NCI-H345 treated with DMSO at 0.1 percent for 48 hours (cell line): Measurements from ENCODE around the gene ATPAF1.
A peak's percentile ranks its signal among the peaks of the same experiment; 100 is the strongest.

Experiments used
- DNase-seq: peaks from one replicate; lab custom pipeline; 2025; ENCODE audit not compliant: unreplicated experiment; lab: John Stamatoyannopoulos, UW

The ATPAF1 gene

DNA sequence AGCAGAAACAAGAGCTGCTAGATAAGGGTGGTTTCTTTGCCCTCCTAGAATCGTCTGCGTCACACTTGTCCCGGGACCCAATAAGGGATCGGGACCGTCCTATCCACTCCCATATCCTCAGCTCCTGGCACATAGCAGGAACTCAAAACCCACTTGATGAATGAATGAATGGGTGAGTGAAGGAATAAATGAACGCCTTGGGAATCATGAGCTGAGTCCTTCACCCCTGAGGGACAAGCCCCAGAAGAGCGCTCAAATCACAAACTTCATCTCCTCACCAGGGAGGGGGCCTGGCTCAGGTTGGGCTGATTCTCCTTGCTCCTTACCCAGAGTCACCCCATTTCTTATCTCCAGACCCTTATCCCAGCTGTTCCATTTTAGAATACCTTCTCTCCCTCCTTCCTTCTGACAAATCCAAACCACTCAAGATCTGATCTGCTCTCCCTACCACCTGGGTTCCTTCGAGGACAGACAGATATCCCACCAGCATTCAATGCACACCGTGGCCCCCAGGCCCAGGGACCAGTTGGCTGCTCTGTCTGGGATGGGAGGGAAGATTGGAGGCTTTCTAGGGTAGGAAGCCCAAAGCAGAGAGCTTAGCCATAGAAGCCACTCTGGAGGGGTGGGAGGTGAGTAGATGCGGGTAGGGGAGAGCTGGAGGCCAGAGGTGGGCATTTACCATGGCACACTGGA is 50.9 kb downstream of the ATPAF1 start:
- DNase-seq, result no peak

DNA sequence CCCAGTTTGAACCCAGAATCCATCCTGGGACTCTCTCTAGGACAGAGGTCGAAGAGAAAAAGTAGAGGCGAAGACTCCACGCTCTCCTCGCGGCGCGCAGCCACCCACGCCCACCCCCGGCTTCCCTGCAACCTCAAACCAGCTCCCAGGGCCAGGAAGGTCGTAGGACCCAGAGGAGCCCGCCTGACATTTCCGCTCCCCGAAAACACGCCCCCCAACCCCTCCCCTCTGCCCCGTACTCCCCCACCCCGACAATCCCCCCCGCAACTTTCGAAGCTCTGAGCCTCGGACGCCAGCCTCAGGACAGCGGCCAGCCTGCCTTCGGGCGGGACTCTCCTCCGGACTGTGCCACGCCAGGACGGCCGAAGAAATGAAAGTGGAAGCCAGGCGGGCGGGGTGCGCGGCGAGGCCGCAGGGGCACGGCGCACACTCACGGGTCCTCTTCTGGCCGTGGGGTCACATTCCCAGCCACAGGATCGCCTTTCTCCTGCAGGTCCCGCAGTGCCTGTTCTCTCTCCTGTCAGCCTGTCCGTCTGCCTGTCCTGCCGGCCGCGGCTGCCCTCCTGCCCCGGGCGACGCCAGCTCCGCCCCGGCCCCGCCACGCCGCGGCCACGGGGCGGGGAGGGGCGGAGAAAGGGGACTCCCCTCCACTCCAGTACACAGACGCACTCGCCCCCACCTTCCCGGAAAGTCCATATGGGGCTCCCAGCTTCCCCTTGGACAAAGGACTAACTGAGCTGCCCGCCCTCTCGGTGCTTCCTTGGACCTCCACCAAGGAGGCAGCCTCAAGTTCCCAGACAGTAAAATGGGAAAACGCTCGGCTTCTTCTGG is 51.7 kb downstream of the ATPAF1 start, which contains the start of gene MOB3C:
TSS of gene MOB3C (minus strand) at position 535 of the 831 bp plus-strand sequence. CDS start 3,490 bp downstream, outside the sequence.
- peak; percentile 21 for DNase-seq

- no peak for DNase-seq
These were observed 52.4 kb downstream of the ATPAF1 start for GRCh38 chr1:46615735-46616134.

- no peak for DNase-seq
These were observed 53.1 kb downstream of the ATPAF1 start for GRCh38 chr1:46615088-46615487.

- DNase-seq, result no peak
These were observed 53.6 kb downstream of the ATPAF1 start for GRCh38 chr1:46614604-46614984.

DNA sequence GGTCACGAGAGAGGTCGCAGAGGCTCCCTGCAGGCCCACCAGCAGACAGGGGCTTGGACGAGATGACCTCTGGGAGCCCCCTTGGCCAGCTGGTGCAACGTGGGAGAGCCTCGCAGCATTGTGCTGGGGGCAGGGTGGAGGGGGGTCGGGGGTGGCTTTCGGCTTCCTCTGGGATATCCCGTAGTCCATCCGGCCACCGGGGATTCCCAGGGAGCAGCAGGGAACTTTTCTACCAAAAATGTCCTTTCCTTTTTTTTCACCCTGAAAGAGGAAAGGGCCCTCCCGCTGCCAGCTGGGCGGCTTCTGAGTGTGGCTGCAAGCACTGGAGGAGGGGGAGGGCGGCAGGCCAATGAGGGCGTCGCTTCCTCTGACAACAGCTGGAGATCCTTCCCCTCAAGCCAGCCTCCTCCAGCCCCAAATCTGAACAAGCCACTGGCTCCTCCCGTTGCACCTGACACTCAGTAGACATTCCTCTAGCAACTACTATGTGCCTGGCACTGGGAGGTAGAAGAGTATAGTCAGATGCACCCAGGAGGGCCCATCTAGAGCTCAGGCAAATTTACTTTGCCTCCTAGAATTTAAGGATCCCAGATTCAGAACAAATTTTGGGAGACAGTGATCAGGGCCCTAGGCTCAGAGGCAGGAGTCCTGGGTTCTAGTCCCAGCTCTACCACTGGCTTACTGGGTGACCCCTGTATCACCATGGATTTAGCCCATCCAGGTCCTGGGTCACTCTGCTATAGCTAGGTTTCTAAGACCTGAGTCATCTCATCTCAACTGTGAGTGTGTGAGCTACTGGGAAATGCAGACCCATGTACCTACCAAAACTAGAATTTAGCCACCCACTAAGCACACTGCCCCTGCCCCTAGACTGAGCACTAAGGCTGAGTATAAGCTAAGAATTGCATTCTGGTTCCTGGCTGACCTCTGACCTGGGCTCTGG is 54.2 kb downstream of the ATPAF1 start:
- no peak for DNase-seq

- DNase-seq, result no peak
These were observed 55.1 kb downstream of the ATPAF1 start for GRCh38 chr1:46612937-46613660.

GRCh38 chr1:46611691-46612221 is 56.4 kb downstream of the ATPAF1 start:
- no peak for DNase-seq

DNA sequence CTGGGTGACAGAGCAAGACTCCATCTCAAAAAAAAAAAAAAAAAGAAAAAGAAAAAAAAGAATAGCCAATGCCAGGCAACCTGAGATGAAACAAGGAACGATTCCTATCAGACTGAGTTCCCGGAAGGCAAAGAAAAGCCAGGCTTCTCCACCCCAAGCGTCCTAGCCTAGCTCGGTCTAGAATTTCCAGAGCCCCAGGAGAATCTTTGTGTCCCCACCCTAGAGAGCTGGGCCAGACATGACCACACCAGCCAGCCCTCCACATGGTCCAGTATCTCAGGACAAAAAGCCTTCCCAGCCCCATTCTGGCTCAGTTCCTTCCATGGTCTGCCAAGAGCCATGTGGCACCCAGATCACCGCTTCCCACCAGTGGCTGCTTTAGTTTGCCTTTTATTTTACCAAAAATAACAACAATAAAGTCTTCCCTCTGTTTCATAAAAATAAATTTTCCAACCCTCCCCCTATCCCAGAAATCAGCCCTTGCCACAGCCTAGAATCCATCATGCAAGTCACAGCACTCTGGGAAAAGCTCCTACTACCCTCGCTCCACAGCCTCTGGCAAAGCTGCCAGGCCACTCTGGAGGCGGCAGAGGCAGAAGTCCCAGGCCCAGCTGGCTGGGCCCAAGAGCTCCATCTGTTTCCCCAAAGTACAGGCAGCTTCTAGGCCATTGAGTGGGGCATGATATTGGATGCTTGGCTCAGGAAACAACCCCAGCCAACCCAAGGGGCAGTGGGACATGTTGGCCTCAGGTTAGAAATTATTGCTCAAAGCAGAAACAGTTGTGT is 60.6 kb downstream of the ATPAF1 start:
- DNase-seq, result no peak

DNA sequence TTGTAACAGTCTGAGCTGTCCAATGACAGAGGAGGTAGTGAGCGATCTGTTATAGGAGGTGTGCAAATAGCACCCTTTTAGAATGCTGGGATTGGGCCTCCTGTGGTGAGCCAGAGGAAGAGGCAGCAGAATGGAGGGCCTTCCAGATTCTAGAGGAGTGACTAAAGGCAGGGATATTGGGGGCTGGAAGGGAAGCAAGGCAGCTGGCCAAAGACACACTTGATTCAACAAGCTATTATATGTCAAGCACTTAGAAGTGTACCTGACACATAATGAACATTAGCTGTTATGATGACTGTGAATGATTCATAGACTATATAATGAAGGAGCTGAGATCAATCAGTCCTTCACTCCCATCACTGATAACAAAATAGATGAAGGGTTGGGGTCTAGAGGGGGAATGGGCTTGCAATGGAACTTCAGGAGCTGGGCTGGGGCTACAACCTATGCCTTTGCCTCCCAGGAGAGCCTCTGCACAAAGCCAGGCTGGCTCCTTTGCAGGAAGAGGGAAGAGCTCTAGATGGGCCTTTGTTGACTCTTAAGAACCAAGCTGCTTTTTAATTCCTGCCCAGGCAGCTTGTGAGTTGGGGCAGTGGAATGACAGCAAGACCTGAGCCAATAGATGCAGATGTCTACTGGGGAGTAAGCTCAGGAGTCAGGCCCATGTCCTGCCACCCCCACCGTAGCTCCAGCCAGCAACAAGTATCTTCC is 61.8 kb downstream of the ATPAF1 start:
- DNase-seq, result no peak

- DNase-seq, result no peak
These were observed 62.9 kb downstream of the ATPAF1 start for GRCh38 chr1:46605232-46605631.

DNA sequence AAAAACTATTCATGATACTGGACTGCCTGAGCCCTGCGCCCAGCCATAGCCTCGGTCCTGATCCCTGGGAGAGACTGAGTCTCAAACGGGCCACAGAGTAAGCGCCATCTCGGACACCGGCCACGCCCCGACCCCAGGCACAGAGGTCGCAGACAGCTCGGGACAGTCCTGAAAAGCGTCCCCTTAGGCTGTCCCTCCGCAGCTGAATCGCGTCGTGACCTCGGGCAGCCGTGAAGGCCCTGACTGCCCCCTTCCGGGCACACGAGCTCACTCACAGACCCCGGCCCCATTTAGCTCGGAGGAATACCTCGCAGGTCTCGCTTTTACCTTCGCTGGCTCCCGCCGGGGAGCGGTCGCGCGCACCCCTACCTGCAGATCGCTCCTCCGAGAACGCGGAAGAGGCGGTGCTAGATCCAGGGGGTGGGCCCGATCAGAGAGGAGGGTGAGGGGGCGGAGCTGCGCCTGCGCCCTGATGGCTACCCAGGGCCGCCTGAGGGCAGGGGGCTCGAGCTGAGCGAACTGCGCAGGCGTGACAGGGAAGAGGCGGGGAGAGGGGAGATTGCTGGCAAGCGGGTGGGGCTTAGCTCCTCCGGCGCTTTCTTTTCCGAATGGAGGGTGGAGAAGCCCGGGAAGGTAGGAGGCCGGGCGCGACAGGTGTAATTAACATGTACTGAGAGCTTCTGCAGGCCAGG is 64.2 kb downstream of the ATPAF1 start, which contains the start of gene MKNK1:
TSS of gene MKNK1 (minus strand) at position 411 of the 692 bp plus-strand sequence. CDS start 20,941 bp downstream, outside the sequence.
- DNase-seq, result peak; percentile 95

GRCh38 chr1:46603481-46603857 is 64.7 kb downstream of the ATPAF1 start:
- no peak for DNase-seq

GRCh38 chr1:46601257-46602007 is 66.7 kb downstream of the ATPAF1 start:
- DNase-seq, result no peak

GRCh38 chr1:46599059-46599970 is 68.8 kb downstream of the ATPAF1 start:
- DNase-seq, result no peak

- DNase-seq, result no peak
These were observed 71.3 kb downstream of the ATPAF1 start for GRCh38 chr1:46596846-46597245.
